ENCODE results near the gene SMURF2.

GRCh38 chr17:64504769-64505339 lies 157.3 kb downstream of the SMURF2 start:
- TF ChIP-seq, protein P1, sequence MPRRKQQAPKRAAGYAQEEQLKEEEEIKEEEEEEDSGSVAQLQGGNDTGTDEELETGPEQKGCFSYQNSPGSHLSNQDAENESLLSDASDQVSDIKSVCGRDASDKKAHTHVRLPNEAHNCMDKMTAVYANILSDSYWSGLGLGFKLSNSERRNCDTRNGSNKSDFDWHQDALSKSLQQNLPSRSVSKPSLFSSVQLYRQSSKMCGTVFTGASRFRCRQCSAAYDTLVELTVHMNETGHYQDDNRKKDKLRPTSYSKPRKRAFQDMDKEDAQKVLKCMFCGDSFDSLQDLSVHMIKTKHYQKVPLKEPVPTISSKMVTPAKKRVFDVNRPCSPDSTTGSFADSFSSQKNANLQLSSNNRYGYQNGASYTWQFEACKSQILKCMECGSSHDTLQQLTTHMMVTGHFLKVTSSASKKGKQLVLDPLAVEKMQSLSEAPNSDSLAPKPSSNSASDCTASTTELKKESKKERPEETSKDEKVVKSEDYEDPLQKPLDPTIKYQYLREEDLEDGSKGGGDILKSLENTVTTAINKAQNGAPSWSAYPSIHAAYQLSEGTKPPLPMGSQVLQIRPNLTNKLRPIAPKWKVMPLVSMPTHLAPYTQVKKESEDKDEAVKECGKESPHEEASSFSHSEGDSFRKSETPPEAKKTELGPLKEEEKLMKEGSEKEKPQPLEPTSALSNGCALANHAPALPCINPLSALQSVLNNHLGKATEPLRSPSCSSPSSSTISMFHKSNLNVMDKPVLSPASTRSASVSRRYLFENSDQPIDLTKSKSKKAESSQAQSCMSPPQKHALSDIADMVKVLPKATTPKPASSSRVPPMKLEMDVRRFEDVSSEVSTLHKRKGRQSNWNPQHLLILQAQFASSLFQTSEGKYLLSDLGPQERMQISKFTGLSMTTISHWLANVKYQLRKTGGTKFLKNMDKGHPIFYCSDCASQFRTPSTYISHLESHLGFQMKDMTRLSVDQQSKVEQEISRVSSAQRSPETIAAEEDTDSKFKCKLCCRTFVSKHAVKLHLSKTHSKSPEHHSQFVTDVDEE (CRISPR knock-in tag; IDR thresholded peaks at IDR 0.05), result no peak
- TF ChIP-seq PATZ1 (CRISPR knock-in tag; IDR thresholded peaks at IDR 0.05; ENCODE audit: borderline replicate concordance), result no peak
- TF ChIP-seq ISL1 (CRISPR knock-in tag; IDR thresholded peaks at IDR 0.05), result no peak
- TF ChIP-seq, protein P2, sequence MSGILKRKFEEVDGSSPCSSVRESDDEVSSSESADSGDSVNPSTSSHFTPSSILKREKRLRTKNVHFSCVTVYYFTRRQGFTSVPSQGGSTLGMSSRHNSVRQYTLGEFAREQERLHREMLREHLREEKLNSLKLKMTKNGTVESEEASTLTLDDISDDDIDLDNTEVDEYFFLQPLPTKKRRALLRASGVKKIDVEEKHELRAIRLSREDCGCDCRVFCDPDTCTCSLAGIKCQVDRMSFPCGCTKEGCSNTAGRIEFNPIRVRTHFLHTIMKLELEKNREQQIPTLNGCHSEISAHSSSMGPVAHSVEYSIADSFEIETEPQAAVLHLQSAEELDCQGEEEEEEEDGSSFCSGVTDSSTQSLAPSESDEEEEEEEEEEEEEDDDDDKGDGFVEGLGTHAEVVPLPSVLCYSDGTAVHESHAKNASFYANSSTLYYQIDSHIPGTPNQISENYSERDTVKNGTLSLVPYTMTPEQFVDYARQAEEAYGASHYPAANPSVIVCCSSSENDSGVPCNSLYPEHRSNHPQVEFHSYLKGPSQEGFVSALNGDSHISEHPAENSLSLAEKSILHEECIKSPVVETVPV (CRISPR knock-in tag; IDR thresholded peaks at IDR 0.05), result no peak
- no peak for TF ChIP-seq ZNF565 (CRISPR knock-in tag; conservative IDR thresholded peaks at IDR 0.05; ENCODE audit: low read depth)
- no peak for TF ChIP-seq POU6F1 (CRISPR knock-in tag; IDR thresholded peaks at IDR 0.05; ENCODE audit: borderline replicate concordance, low read depth)
- no peak for TF ChIP-seq TOX (CRISPR knock-in tag; IDR thresholded peaks at IDR 0.05; ENCODE audit: borderline replicate concordance)
- no peak for TF ChIP-seq ARNTL (CRISPR knock-in tag; IDR thresholded peaks at IDR 0.05; ENCODE audit: borderline replicate concordance, low read depth)
- TF ChIP-seq SNAI2 (CRISPR knock-in tag; IDR thresholded peaks at IDR 0.05), result no peak
- TF ChIP-seq RARB (CRISPR knock-in tag; IDR thresholded peaks at IDR 0.05), result no peak
